Activated CD8-positive, alpha-beta memory T cell treated with anti-CD3 and anti-CD28 coated beads, Interleukin-2, amount 50 U/mL, for 24 hours (primary cell): ENCODE data around the gene STX8.

Source experiments
- DNase-seq: peaks from one replicate; pipeline ENCODE4 v3.0.0-alpha.2; 2020; ENCODE audit errors: extremely low read depth

The STX8 gene

GRCh38 chr17:9208381-9209105 lies 367.1 kb downstream of the STX8 start:
- no peak for DNase-seq

GRCh38 chr17:9206741-9207332 lies 368.8 kb downstream of the STX8 start:
- no peak for DNase-seq

- DNase-seq: no peak
Observed at GRCh38 chr17:9206410-9206703, 369.3 kb downstream of the STX8 start.

GRCh38 chr17:9205520-9206409 lies 369.9 kb downstream of the STX8 start:
- DNase-seq: no peak

- DNase-seq: no peak
Observed at GRCh38 chr17:9204637-9205329, 370.8 kb downstream of the STX8 start.

- DNase-seq: no peak
Observed at GRCh38 chr17:9203771-9204425, 371.7 kb downstream of the STX8 start.

- no peak for DNase-seq
Observed at GRCh38 chr17:9202532-9202931, 373.1 kb downstream of the STX8 start.

GRCh38 chr17:9200699-9201359 lies 374.8 kb downstream of the STX8 start:
- DNase-seq: no peak
